IMR-90 (cell line): ENCODE results near the gene CANT1.

Source experiments
- BHLHE40 ChIP-seq: fragments of 150-350 bp; IDR thresholded peaks from 2 replicates; pipeline ENCODE4 v1.6.1; 2016; ENCODE audit warnings: mild to moderate bottlenecking, low read depth, low read length
- CEBPB ChIP-seq: IDR thresholded peaks from 2 replicates; pipeline ENCODE4 v1.6.1; 2012; ENCODE audit warnings: low read depth, low read length, improper control_type of control experiment
- CHD1 ChIP-seq: IDR thresholded peaks from 2 replicates; pipeline ENCODE4 v1.6.1; 2012; ENCODE audit warnings: low read depth, low read length, improper control_type of control experiment
- MAFK ChIP-seq: IDR thresholded peaks from 2 replicates; pipeline ENCODE4 v1.6.1; 2012; ENCODE audit warnings: low read depth, low read length, improper control_type of control experiment
- MAZ ChIP-seq: IDR thresholded peaks from 2 replicates; pipeline ENCODE4 v1.6.1; 2012; ENCODE audit warnings: low read depth, mild to moderate bottlenecking, low read length, improper control_type of control experiment, moderate library complexity, borderline replicate concordance
- MXI1 ChIP-seq: IDR thresholded peaks from 2 replicates; pipeline ENCODE4 v1.6.1; 2012; ENCODE audit warnings: low read depth, mild to moderate bottlenecking, low read length, moderate library complexity, borderline replicate concordance
- POLR2A ChIP-seq: IDR thresholded peaks from 2 replicates; pipeline ENCODE4 v1.6.1; 2012; ENCODE audit warnings: mild to moderate bottlenecking, low read depth, low read length
- RAD21 ChIP-seq: IDR thresholded peaks from 2 replicates; pipeline ENCODE4 v1.6.1; 2012; ENCODE audit warnings: low read length, improper control_type of control experiment
- RCOR1 ChIP-seq: IDR thresholded peaks from 2 replicates; pipeline ENCODE4 v1.6.1; 2012; ENCODE audit warnings: mild to moderate bottlenecking, low read length, improper control_type of control experiment; ENCODE audit not compliant: insufficient replicate concordance
- RFX5 ChIP-seq: IDR thresholded peaks from 2 replicates; pipeline ENCODE4 v1.8.0; 2012; ENCODE audit warnings: low read depth, mild to moderate bottlenecking, low read length, moderate library complexity
- SMC3 ChIP-seq: fragments of 150-350 bp; IDR thresholded peaks from 2 replicates; pipeline ENCODE4 v1.6.1; 2016; ENCODE audit warnings: low read depth, mild to moderate bottlenecking, antibody characterized with exemption, low read length, moderate library complexity
- TF ChIP-seq, protein P1 (sequence below): conservative IDR thresholded peaks from 2 replicates; pipeline ENCODE4 v1.5.1; 2012; ENCODE audit warnings: mild to moderate bottlenecking, low read depth, low read length, improper control_type of control experiment
- TF ChIP-seq, protein P2 (sequence below): fragments of 150-350 bp; IDR thresholded peaks from 2 replicates; pipeline ENCODE4 v1.6.1; 2016; ENCODE audit warnings: low read depth, mild to moderate bottlenecking, low read length, moderate library complexity, borderline replicate concordance
- TF ChIP-seq, protein P3 (sequence below): fragments of 150-350 bp; IDR thresholded peaks from 2 replicates; pipeline ENCODE4 v1.6.1; 2017; ENCODE audit warnings: mild to moderate bottlenecking, antibody characterized with exemption, low read length, low read depth

DNA sequence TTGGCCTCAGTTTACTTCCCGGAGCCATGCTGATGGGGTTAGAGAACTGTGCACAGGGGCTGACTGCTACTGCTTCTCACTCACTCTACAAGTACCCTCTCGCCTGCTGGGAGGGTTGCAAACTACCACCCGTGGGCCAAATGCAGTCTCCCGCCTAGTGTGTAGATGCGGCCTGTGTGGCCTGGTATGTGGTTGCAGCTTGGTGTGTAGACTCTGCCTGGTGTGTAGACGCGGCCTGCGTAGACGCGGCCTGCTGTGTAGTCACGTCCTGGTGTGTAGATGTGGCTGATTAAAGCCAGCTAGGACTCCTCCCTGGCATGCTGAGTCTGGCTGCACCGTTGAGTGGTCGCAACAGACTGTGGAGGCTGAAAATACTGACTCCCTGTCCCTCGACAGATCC, 7.3 kb downstream of the CANT1 start:
- no peak for TF ChIP-seq RAD21
- TF ChIP-seq, protein P1, sequence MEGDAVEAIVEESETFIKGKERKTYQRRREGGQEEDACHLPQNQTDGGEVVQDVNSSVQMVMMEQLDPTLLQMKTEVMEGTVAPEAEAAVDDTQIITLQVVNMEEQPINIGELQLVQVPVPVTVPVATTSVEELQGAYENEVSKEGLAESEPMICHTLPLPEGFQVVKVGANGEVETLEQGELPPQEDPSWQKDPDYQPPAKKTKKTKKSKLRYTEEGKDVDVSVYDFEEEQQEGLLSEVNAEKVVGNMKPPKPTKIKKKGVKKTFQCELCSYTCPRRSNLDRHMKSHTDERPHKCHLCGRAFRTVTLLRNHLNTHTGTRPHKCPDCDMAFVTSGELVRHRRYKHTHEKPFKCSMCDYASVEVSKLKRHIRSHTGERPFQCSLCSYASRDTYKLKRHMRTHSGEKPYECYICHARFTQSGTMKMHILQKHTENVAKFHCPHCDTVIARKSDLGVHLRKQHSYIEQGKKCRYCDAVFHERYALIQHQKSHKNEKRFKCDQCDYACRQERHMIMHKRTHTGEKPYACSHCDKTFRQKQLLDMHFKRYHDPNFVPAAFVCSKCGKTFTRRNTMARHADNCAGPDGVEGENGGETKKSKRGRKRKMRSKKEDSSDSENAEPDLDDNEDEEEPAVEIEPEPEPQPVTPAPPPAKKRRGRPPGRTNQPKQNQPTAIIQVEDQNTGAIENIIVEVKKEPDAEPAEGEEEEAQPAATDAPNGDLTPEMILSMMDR, result no peak
- TF ChIP-seq, protein P2, sequence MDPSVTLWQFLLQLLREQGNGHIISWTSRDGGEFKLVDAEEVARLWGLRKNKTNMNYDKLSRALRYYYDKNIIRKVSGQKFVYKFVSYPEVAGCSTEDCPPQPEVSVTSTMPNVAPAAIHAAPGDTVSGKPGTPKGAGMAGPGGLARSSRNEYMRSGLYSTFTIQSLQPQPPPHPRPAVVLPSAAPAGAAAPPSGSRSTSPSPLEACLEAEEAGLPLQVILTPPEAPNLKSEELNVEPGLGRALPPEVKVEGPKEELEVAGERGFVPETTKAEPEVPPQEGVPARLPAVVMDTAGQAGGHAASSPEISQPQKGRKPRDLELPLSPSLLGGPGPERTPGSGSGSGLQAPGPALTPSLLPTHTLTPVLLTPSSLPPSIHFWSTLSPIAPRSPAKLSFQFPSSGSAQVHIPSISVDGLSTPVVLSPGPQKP, result no peak
- no peak for TF ChIP-seq MAZ
- TF ChIP-seq RCOR1, result no peak
- no peak for TF ChIP-seq SMC3
- no peak for TF ChIP-seq RFX5
- TF ChIP-seq BHLHE40, result no peak
- no peak for TF ChIP-seq POLR2A
- TF ChIP-seq MAFK, result no peak
- no peak for TF ChIP-seq CEBPB
- no peak for TF ChIP-seq MXI1
- TF ChIP-seq, protein P3, sequence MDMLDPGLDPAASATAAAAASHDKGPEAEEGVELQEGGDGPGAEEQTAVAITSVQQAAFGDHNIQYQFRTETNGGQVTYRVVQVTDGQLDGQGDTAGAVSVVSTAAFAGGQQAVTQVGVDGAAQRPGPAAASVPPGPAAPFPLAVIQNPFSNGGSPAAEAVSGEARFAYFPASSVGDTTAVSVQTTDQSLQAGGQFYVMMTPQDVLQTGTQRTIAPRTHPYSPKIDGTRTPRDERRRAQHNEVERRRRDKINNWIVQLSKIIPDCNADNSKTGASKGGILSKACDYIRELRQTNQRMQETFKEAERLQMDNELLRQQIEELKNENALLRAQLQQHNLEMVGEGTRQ, result no peak
- no peak for TF ChIP-seq CHD1
